HG02678 (cell line): ENCODE results near the gene CDC42SE2.
A peak's percentile ranks its signal among the peaks of the same experiment; 100 is the strongest.

Experiments used
- ATAC-seq: cut with Tn5 transposase; IDR thresholded peaks from one replicate; pipeline ENCODE4 v1.9.1; 2021; ENCODE audit warnings: mild to moderate bottlenecking, moderate library complexity; ENCODE audit not compliant: unreplicated experiment

The CDC42SE2 gene

DNA sequence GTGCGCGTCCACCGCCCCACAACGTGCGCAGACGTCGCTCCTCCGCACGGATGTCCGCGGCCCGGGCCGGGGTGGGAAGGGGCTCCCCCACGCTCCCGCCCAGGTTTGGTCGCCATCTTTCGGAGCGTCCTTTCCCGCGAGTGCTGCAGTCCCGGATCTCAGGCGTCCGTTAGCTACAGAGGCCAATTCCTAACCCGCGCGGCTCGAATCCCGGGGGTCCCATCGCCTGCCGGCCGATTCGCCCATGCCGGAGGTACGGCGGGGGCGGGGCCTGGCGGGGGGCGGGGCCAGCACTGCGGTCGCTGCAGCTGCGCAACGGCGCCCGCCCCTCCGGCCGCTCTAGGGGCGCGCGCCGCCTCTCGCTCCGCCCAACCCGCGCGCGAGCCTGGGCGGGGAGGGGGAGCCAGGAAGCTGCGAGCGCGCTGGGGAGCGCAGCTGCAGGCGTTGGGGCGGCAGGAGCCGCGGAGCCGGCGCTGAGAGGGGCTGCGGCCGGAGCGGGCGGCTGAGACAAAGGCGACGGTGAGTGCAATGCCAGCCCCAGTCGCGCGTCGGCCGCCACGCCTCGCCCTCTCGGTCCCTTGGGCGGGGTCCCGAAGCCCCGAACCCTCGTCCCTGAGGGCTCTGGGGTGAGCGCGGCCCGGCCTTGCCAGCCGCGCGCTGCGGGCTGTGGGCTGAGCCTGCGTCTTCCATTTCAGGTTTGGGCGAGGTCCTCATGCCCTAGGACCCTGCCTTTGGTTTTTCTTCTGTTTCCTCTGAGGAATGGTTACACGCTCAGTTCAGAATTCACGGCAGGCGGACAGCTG, at the start of gene CDC42SE2:
Gene CDC42SE2 (plus strand): TSS at position 406 of the 803 bp plus-strand sequence. CDS start 95,441 bp downstream, outside the sequence.
- ATAC-seq = peak; percentile 83

GRCh38 chr5:131214609-131215227, 49.1 kb upstream of the CDC42SE2 start:
- ATAC-seq = no peak

DNA sequence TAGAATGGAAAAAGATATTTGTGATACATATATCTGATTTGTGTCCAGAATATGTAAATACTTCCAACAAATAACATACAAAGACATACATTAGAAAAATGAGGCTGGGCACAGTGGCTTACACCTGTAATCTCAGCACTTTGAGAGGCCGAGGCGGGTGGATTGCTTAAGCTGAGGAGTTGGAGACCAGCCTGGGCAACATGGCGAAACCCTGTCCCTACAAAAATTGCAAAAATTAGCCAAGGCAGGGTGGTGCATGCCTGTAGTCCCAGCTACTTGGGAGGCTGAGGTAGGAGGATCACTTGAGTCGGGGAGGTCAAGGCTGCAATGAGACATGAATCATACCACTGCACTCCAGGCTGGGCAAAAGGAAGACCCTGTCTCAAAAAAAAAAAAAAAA, 46.1 kb upstream of the CDC42SE2 start:
- ATAC-seq = no peak

GRCh38 chr5:131218392-131218791, 45.5 kb upstream of the CDC42SE2 start:
- ATAC-seq = peak; percentile 44

DNA sequence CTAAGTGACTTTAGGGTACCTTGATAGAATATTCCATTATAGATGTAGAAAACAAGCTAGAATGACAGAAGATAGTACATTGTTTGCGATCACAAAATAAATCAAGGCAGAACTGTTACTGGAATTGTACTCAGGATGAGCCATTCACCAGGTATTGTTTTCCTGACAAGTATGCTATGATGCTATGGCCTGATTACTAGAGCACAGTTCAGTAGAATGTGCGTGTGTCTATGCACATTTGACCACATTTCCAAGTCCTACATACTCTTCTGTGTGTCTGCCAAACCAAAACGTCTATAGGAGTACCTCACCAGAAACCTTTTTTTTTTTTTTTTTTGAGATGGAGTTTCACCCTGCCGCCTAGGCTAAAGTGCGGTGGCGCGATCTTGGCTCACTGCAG, 43.3 kb upstream of the CDC42SE2 start:
- no peak for ATAC-seq

DNA sequence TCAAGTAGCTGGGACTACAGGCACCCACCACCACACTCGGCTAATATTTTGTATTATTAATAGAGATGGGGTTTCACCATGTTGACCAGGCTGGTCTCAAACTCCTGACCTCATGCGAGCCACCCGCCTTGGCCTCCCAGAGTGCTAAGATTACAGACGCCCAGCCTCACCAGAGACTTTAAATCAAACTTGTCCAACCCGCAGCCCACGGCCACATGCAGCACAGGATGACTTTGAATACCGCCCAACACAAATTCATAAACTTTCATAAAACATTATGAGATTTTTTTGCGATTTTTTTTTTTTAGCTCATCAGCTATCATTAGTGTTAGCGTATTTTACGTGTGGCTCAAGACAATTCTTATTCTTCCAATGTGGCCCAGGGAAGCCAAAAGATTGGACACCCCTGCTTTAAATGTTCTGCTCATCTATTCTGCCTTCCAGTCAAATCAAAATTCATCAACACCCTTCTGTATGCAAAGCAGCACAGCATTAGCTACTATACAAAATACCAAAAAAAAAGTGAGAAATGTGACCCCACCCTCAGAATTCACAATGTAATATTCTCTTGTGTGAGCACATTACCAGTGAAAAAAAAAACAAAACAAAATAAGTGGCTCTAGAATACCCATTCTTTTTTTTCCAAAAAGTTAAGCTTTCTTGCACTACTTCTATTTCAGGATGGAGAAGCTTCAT, 42.7 kb upstream of the CDC42SE2 start:
- ATAC-seq = no peak

DNA sequence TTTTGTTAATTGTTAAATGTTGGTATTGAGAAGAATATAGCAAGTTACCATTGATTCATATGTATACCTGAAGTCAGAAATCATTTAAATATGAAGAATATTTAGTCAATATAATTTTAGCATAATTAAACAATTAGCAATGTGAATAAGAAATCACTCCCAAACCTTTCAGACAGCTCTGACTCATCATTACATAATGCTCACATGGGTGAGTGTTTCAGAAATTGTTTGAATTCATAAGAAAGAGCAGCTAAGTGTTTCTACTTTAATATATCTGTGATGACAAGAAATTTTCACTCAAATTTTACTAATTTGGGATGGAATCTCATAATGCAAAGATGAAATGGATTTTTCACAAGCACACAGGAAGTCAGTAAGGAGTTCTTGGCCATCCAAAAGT, 42.0 kb upstream of the CDC42SE2 start:
- no peak for ATAC-seq

DNA sequence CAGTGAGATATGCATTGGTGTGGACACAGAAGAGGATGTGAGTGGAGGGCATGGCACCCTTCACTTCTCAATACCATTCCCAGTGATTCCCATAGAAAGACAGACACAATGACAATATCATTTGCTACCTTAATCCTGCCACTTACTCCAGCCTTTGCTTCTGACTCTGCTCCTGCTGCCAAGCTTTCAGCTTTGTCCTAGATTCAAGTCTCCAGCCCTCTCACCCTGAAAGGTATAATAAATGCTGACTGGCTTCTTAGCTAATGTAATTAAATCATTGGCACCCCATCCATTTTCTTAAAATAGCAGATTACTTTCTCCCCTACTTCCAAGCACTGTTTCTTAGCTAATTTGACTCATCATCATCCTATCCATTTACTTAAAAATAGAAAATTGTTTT, 41.1 kb upstream of the CDC42SE2 start:
- no peak for ATAC-seq

DNA sequence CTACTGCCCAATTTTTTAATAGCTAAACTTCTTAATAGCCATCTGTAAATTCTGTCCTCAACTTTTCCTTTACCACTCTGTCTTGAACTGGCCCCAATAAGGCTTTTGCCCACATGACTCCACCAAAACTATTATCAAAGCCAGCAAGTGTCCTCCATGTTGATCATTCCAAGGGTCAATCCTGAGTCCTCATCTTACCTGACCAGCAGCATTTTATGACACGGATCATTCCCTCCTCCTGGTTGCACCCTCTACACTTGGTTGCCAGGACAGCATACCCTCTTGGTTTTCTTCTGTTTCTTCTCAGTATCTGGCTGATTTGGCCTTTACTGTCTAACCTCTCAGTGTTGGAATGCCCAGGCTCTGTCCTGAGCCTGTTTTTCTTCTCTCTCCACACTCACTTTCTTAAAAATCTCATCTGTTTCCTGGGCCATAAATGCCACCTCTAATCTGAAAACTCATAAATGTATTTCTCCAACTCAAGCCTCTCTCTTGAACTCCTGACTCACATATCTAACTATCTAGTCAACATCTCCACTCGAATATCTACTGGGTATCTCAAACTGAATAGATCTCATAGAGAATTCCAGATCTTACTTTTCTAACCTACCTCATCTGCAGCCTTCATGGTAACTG, 40.0 kb upstream of the CDC42SE2 start:
- no peak for ATAC-seq

- peak; percentile 83 for ATAC-seq
Observed at GRCh38 chr5:131224387-131225201, 39.3 kb upstream of the CDC42SE2 start.

GRCh38 chr5:131225282-131225974, 38.4 kb upstream of the CDC42SE2 start:
- ATAC-seq = no peak

- no peak for ATAC-seq
Observed at GRCh38 chr5:131226899-131227298, 37.0 kb upstream of the CDC42SE2 start.

DNA sequence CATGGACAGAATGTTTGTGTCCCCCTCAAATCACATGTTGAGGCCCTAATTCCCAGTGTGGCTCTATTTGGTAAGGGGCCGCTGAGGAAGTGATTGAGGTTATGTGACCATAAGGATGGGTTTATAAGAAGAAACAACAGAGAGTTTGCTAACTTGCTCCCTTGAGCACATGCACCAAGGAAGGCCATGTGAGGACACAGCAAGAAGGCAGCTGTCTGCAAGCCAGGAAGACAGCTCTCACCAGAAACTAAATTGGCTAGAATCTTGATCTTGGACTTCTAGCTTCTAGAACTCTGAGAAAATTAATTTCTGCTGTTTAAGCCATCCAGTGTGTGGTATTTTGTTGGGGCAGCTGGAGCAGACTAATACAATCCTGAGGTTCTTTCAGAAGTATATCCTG, 35.2 kb upstream of the CDC42SE2 start:
- ATAC-seq = no peak

- ATAC-seq = no peak
Observed at GRCh38 chr5:131229623-131230022, 34.2 kb upstream of the CDC42SE2 start.

DNA sequence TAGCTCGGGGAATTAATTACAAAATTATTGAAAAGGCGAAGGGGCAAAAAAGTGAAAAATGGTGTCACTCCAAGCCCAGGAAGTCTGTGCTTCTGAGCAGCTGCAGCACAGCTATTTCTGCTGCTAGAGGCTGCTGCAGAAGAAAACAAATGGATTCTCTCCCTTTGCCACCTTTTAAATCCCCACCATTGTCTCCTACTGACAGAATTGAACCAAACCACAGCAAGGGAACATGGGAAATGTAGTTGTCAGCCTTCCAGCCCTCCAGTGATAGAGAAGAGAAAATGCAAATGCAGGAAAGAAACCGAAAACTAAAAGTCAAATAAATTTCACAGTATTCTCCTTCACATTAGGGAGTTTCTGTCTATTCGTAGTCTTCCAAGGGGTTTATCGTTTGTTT, 33.4 kb upstream of the CDC42SE2 start:
- ATAC-seq = peak; percentile 79

DNA sequence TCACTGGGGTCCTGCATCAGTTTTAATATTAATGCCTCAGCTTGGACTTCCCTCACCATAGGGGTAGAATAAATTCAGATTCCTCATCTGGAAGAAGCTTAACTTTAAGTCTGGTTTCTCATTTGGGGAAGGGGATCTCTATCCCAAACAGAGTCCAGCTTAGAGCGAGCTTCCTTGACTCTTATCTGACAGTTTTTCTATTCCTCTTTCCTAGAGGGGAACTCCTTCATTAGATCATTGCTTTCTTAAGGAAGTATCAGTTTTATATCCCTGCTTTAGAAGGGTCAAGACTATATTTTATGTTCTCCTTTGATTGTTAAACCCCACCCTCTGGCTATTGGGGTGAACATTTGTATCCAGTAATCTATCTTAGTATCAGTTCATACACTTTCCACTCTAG, 24.2 kb upstream of the CDC42SE2 start:
- ATAC-seq = no peak

DNA sequence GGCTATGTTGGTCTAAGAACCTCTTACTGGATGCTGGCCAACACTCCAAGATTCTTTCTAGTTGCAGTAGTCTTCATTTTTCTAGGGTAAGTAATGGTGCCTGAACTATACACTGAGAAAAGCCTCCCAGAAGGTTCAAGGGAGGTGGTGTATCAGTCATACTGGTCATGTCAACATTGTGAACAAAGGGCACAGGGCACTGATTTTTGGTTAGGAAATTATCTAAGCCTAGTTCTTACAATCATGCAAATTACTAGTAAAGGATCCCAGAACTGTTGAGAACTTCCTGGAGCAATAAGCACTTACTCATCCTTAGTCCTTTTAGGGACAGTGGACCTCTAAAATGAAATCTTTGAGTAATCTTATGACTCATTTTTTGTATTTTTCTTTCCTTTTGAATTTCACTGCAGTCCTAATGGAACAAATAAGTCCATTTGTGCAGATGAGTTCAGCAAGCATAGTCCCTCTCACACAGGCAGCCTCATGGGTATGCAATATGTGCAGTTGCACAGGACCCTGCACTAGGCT, 21.1 kb upstream of the CDC42SE2 start:
- no peak for ATAC-seq

DNA sequence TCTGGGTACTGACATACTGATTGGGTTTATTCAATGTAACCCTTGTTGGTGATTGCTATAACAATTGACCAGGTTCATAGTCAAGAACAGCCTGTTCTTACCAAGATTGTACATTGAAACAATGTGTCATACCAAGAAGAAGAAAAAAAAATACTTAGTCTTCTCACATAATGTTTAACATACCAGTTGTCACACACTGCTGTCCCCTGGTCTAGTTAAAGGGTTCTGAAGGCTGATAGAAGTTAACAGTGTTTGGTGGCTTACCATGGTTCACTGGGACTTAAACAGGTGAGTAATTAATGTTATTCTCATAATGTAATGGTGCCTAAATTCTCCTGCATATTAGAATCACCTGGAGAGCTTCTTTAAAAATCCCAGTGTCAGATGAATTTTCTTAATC, 18.5 kb upstream of the CDC42SE2 start:
- peak; percentile 60 for ATAC-seq

- no peak for ATAC-seq
Observed at GRCh38 chr5:131245948-131246347, 17.9 kb upstream of the CDC42SE2 start.

- no peak for ATAC-seq
Observed at GRCh38 chr5:131246504-131246903, 17.3 kb upstream of the CDC42SE2 start.
